Left lung (tissue), 10 donors: ENCODE results near the gene AGK. TPM values are rescaled to one million over a fixed set of nuclear protein-coding genes. Genes with fewer than 3 reads are reported as not detected.
"Not testable (repeated sequence)": the region's sequence is repeated elsewhere in the genome, so short reads cannot be mapped to it uniquely, and the experiment has no call there.

Experiments used
- ATAC-seq: fragments of 200-7000 bp; cut with Tn5 transposase; one replicate; pipeline ENCODE4 v1.9.1; 2020; ENCODE audit warnings: moderate library complexity
- DNase-seq, 4 donors: peaks; one replicate each; pipeline ENCODE4 v3.0.0-alpha.2; 2013 to 2020
- H3K27ac ChIP-seq, 2 donors: fragments of 200-600 bp; sonication (generic) in 1 of 2; one replicate each; pipeline versions ENCODE4 v1.5.0 to v1.8.0; 2020 to 2021
- H3K27me3 ChIP-seq, 2 donors: fragments of 200-600 bp; sonication (generic) in 1 of 2; one replicate each; pipeline versions ENCODE4 v1.5.0 to v1.8.0; 2020 to 2021
- H3K36me3 ChIP-seq, 2 donors: fragments of 200-600 bp; sonication (generic) in 1 of 2; one replicate each; pipeline versions ENCODE4 v1.5.0 to v1.8.0; 2020 to 2021
- H3K4me1 ChIP-seq, 2 donors: fragments of 200-600 bp; one replicate each; pipeline ENCODE4 v1.8.0; 2021
- H3K4me3 ChIP-seq, 2 donors: fragments of 200-600 bp; sonication (generic) in 1 of 2; one replicate each; pipeline versions ENCODE4 v1.5.0 to v1.8.0; 2020 to 2021; ENCODE audit warnings: mild to moderate bottlenecking in 1 of 2
- H3K9me3 ChIP-seq, 2 donors: fragments of 200-600 bp; sonication (generic) in 1 of 2; one replicate each; pipeline versions ENCODE4 v1.5.0 to v1.8.0; 2020 to 2021
- intact Hi-C, 2 donors: fragments of 100-400 bp; cut with DNase I; formaldehyde crosslinking; loops; one replicate each; pipeline versions ENCODE4 v1.11.2 to v1.14.2; 2022
- polyA plus RNA-seq, 6 donors: library from polyadenylated mRNA; unstranded; fragments of 120-200 nt; gene quantifications; one replicate each; pipeline ENCODE4 v1.2.1, GENCODE V29; 2013; ENCODE audit not compliant: insufficient read length in 6 of 6
- total RNA-seq, 2 donors: library from RNA; stranded (reverse); fragmentation: NEBNext Ultra II Directional; extraction: Animal tissue kit (Norgen Biotek cat#: 25700); gene quantifications; one replicate each; pipeline ENCODE4 v1.2.1, GENCODE V29; 2021
- TF ChIP-seq, protein P1 (sequence below), 2 donors: fragments of 200-600 bp; sonication (generic) in 1 of 2; IDR thresholded peaks; one replicate each; pipeline versions ENCODE4 v1.5.0 to v1.8.0; 2021; ENCODE audit warnings: antibody characterized with exemption in 2 of 2
- donor health status: DM: no; HTN: yes; CAD: no.
- donor health status: DM: no; HTN: no; CAD: no.

AGK gene
- total and polyA plus RNA-seq, 8 donors = 24.4 to 40.6 (median 36.8) TPM

DNA sequence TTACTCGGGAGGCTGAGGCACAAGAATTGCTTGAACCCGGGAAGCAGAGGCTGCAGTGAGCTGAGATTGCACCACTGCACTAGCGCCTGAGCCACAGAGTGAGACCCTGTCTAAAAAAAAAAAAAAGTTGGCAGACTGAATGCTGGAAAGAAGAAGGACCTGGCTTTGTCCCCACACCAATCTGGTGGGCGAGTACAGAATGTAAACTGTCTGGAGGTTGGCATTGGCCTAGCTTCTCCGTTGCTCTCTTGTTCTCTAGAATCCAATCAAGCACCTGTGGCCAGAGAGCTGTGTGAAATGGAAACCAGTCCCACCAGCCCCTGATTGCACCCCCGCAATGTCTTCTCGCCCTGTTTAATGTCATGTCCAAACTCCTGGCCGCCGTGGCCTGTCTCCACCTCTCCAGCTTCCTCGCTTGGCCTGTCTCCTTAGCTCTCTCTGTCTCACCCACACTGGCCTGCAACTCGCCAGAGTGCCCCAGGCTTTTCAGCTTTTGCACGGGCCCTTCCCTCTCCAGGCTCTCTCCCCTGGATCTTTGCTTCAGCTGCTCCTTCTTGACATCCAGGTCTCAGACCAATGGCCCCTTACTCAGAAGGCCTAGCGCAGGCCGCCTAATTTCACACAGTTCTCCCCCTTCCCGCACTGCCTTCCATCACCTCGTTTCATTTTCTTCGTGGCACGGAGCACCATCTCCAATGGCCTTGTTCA lies 670 bp upstream of the AGK start:
- intact Hi-C loops = no loop called here
- Histone ChIP-seq H3K27ac (no peak overlapping the region), H3K4me3 (peak overlapping the region; percentile 82 to 87), H3K36me3 (peaks cover 0 to 3% of the 10 kb centered on the region in 2 donors), H3K27me3 (no peaks in the 10 kb centered on the region), H3K9me3 (no peaks in the 10 kb centered on the region), H3K4me1 (peaks cover 0 to 20% of the 10 kb centered on the region in 2 donors)
- ATAC-seq (peak; percentile 35), DNase-seq (no peak)
- TF ChIP-seq, protein P1, sequence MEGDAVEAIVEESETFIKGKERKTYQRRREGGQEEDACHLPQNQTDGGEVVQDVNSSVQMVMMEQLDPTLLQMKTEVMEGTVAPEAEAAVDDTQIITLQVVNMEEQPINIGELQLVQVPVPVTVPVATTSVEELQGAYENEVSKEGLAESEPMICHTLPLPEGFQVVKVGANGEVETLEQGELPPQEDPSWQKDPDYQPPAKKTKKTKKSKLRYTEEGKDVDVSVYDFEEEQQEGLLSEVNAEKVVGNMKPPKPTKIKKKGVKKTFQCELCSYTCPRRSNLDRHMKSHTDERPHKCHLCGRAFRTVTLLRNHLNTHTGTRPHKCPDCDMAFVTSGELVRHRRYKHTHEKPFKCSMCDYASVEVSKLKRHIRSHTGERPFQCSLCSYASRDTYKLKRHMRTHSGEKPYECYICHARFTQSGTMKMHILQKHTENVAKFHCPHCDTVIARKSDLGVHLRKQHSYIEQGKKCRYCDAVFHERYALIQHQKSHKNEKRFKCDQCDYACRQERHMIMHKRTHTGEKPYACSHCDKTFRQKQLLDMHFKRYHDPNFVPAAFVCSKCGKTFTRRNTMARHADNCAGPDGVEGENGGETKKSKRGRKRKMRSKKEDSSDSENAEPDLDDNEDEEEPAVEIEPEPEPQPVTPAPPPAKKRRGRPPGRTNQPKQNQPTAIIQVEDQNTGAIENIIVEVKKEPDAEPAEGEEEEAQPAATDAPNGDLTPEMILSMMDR (IDR thresholded peaks at IDR 0.05) = no peak

DNA sequence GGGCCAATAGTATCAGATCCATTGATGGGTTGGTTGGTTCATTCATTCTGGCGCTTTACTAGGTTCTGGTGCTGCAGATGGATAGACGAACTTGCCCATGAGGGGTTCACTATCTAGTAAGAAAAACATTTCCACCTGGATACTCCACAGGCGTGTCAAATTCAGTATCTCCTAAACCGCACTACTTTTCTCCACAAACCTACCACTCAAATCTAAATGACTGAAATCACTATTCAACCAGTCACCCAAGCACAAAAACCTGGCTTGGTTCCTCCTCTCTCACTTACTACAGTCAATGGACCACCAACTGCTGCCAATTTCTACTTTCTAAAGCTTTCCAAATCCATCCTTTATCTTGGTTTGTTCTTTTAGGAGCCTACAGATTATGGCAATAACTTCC lies 572 bp downstream of the AGK start:
- H3K4me3 ChIP-seq = peak overlapping the region; percentile 82 to 87
- TF ChIP-seq, protein P1 (IDR thresholded peaks at IDR 0.05) = no peak
- intact Hi-C loops = no loop called here
- no peak overlapping the region for H3K27ac ChIP-seq
- peaks cover 0 to 20% of the 10 kb centered on the region in 2 donors for H3K4me1 ChIP-seq
- H3K36me3 ChIP-seq = peaks cover 0 to 14% of the 10 kb centered on the region in 2 donors
- no peaks in the 10 kb centered on the region for H3K27me3 ChIP-seq
- H3K9me3 ChIP-seq = no peaks in the 10 kb centered on the region
- DNase-seq = no peak
- no peak for ATAC-seq

DNA sequence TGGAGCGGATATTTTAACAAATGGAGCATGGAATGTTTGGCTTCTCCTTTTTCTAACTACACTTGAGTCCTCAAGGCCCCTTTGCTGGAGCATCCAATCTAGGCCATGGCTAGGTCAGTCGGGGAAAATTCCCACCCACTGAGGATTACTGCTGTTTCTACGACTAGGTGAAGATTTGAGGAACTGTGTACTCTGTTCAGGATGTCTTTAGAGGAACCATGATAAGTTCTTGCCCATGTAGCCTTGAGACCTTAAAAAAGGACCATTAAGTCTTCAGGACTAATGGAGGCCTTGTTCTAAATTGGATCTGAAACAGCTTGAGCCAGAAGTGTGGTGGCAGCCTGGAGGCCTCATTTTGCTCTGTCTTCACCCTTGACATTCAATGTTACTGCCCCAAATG lies 6.2 kb downstream of the AGK start:
- no peak overlapping the region for H3K4me3 ChIP-seq
- intact Hi-C loops = no loop called here
- no peak overlapping the region for H3K27ac ChIP-seq
- peaks cover 0 to 5% of the 10 kb centered on the region in 2 donors for H3K4me1 ChIP-seq
- ATAC-seq (no peak), DNase-seq (no peak)
- peaks cover 0 to 37% of the 10 kb centered on the region in 2 donors for H3K36me3 ChIP-seq
- H3K27me3 ChIP-seq = no peaks in the 10 kb centered on the region
- peaks cover 0 to 8% of the 10 kb centered on the region in 2 donors for H3K9me3 ChIP-seq
- TF ChIP-seq, protein P1 (IDR thresholded peaks at IDR 0.05) = no peak

DNA sequence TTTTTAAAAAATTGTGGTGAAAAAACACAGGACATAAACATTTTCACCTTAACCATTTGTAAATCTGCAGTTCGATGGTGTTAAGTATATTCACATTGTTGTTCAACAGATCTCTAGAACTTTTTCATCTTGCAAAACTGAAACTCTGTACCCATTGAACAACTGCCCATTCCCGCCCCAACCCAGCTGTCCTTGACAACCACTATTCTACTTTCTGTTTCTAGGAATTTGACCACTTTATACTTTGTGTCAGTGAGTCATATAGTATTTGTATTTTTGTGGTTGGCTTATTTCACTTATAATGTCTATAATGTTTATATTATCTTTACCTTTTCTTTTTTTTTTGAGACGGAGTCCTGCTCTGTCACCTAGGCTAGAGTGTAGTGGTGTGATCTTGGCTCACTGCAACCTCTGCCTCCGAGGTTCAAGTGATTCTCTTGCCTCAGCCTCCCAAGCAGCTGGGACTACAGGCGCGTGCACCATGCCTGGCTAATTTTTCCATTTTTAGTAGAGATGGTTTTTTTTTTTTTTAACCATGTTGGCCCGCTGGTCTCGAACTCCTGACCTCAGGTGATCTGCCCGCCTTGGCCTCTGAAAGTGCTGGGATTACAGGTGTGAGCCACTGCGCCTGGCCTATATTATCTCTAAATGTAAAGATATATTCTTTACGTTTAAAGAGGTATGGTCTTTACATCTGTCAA lies 6.8 kb downstream of the AGK start:
- intact Hi-C loops, DNase-seq, H3K9me3 ChIP-seq, H3K27me3 ChIP-seq, H3K4me3 ChIP-seq, H3K27ac ChIP-seq, H3K4me1 ChIP-seq: not testable (repeated sequence)
- peaks cover 0 to 40% of the 10 kb centered on the region in 2 donors for H3K36me3 ChIP-seq
- peak; percentile 65 for ATAC-seq

DNA sequence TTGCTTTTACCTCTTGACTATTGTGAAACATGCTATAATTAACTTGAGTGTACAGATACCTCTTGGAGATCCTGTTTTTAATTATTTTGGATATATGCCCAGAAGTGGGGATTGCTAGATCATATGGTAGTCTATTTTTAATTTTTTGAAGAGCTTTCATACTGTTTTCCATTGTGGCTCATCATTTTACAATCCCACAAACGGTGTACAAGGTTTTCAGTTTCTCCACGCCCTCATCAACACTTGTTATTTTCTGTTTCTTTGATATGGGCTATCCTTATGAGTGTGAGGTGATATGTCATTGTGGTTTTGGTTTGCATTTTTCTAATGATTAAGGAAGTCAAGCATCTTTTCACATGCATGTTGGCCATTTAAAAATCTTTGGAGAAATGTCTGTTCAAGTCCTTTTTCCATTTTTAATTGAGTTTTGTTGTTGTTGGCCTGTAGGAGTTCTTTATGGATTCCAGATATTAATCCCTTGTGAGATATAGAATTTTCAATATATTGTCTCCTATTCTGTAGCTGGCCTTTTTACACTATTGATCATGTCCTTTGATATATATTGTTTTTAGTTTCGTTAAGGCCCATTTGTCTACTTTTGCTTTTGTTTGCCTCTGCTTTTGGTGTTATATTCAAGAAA lies 7.5 kb downstream of the AGK start:
- intact Hi-C loops = no loop called here
- H3K9me3 ChIP-seq = peaks cover 0 to 8% of the 10 kb centered on the region in 2 donors
- H3K4me1 ChIP-seq = no peaks in the 10 kb centered on the region
- TF ChIP-seq, protein P1 (IDR thresholded peaks at IDR 0.05) = no peak
- DNase-seq = no peak
- no peak overlapping the region for H3K4me3 ChIP-seq
- ATAC-seq = peak; percentile 81
- no peak overlapping the region for H3K27ac ChIP-seq
- peaks cover 0 to 45% of the 10 kb centered on the region in 2 donors for H3K36me3 ChIP-seq
- H3K27me3 ChIP-seq = no peaks in the 10 kb centered on the region
